OCI-LY7 (cell line): ENCODE measurements around the gene BLTP3A. TPM values are rescaled to one million over a fixed set of nuclear protein-coding genes. Genes with fewer than 3 reads are reported as not detected.
"Not testable (repeated sequence)": the region's sequence is repeated elsewhere in the genome, so short reads cannot be mapped to it uniquely, and the experiment has no call there.

Source experiments
- BruUV-seq: library from RNA; stranded (reverse); fragments of 400-500 nt; replicated peaks from 2 replicates; lab custom pipeline; 2021; lab: Mats Ljungman, UMichigan
- CTCF ChIA-PET: fragments of 300-600 bp; sonication (Branson Sonifier 250); formaldehyde crosslinking; loops from one replicate; lab custom pipeline; 2022; ENCODE audit warnings: antibody characterized with exemption; ENCODE audit not compliant: unreplicated experiment; lab: Charles Lee
- POLR2A ChIA-PET: fragments of 300-600 bp; sonication (Branson Sonifier 250); formaldehyde crosslinking; loops from one replicate; lab custom pipeline; 2022; ENCODE audit warnings: antibody characterized with exemption; lab: Charles Lee
- DNase-seq: peaks from one replicate; pipeline ENCODE4 v3.0.0-alpha.2; 2015; ENCODE audit warnings: low spot score
- H2AFZ ChIP-seq: fragments of 200-600 bp; sonication (generic), shearing (Covaris generic); 2 replicates; pipeline ENCODE4 v1.6.1; 2014; ENCODE audit warnings: mild to moderate bottlenecking, antibody characterized with exemption, low read length, moderate library complexity
- H3K27ac ChIP-seq: fragments of 200-600 bp; sonication (generic); 2 replicates; pipeline ENCODE4 v1.5.1; 2014; ENCODE audit warnings: mixed run types, low read depth, mild to moderate bottlenecking, moderate library complexity, low read length, inconsistent platforms; ENCODE audit not compliant: poor library complexity, severe bottlenecking
- H3K36me3 ChIP-seq: fragments of 200-600 bp; sonication (generic); 2 replicates; pipeline ENCODE4 v1.6.1; 2014; ENCODE audit warnings: mild to moderate bottlenecking, antibody characterized with exemption, low read length, moderate library complexity, mixed read lengths; ENCODE audit not compliant: insufficient read depth
- H3K4me1 ChIP-seq: fragments of 200-600 bp; sonication (generic); 2 replicates; pipeline ENCODE4 v1.5.1; 2014; ENCODE audit warnings: mild to moderate bottlenecking, low read length; ENCODE audit not compliant: insufficient read depth, poor library complexity, severe bottlenecking
- H3K4me2 ChIP-seq: fragments of 200-600 bp; sonication (generic); 2 replicates; pipeline ENCODE4 v1.6.1; 2014; ENCODE audit warnings: mild to moderate bottlenecking, low read length
- H3K4me3 ChIP-seq: fragments of 200-600 bp; sonication (generic); 2 replicates; pipeline ENCODE4 v1.5.1; 2014; ENCODE audit warnings: mild to moderate bottlenecking, low read depth, low read length; ENCODE audit not compliant: poor library complexity, severe bottlenecking
- H3K79me2 ChIP-seq: fragments of 200-600 bp; sonication (generic); 2 replicates; pipeline ENCODE4 v1.6.1; 2016; ENCODE audit warnings: low read depth, mild to moderate bottlenecking, low read length, moderate library complexity, mixed read lengths; ENCODE audit not compliant: insufficient read depth
- H3K9me2 ChIP-seq: fragments of 200-600 bp; sonication (generic); 2 replicates; pipeline ENCODE4 v1.6.1; 2016; ENCODE audit warnings: mild to moderate bottlenecking, low read length, mixed read lengths; ENCODE audit not compliant: insufficient read depth
- H3K9me3 ChIP-seq: fragments of 200-600 bp; sonication (generic); 2 replicates; pipeline ENCODE4 v1.6.1; 2014; ENCODE audit warnings: mild to moderate bottlenecking, mixed run types, low read length, mixed read lengths
- H4K20me1 ChIP-seq: fragments of 200-600 bp; sonication (generic); 2 replicates; pipeline ENCODE4 v1.6.1; 2014; ENCODE audit warnings: mild to moderate bottlenecking, antibody characterized with exemption, low read length, moderate library complexity, mixed read lengths; ENCODE audit not compliant: insufficient read depth
- CTCF ChIP-seq: fragments of 200-600 bp; sonication (generic); conservative IDR thresholded peaks from 2 replicates; pipeline ENCODE4 v1.5.1; 2014; ENCODE audit warnings: mild to moderate bottlenecking, antibody characterized with exemption, low read length, moderate library complexity, mixed read lengths
- EZH2phosphoT487 ChIP-seq: fragments of 200-600 bp; sonication (generic); IDR thresholded peaks from 2 replicates; pipeline ENCODE4 v1.6.1; 2018; ENCODE audit warnings: low read depth, borderline replicate concordance, mild to moderate bottlenecking, mixed run types, antibody characterized with exemption, low read length, moderate library complexity, mixed read lengths
- intact Hi-C: fragments of 100-400 bp; cut with micrococcal nuclease; formaldehyde crosslinking; loops from one replicate; pipeline ENCODE4 v1.10.0; 2022; ENCODE audit not compliant: unreplicated experiment
- total RNA-seq, 2 experiments: library from RNA; depleted of rRNA in 1 of 2; stranded (reverse); fragments of >200 nt in 1 of 2; shearing (Covaris generic) in 1 of 2; gene quantifications; 2 replicates each; pipeline ENCODE4 v1.2.3, GENCODE V29; 2014 to 2022

Gene BLTP3A
- total RNA-seq, 2 experiments from 2014 or later, result 11.9 to 23.3 TPM

DNA sequence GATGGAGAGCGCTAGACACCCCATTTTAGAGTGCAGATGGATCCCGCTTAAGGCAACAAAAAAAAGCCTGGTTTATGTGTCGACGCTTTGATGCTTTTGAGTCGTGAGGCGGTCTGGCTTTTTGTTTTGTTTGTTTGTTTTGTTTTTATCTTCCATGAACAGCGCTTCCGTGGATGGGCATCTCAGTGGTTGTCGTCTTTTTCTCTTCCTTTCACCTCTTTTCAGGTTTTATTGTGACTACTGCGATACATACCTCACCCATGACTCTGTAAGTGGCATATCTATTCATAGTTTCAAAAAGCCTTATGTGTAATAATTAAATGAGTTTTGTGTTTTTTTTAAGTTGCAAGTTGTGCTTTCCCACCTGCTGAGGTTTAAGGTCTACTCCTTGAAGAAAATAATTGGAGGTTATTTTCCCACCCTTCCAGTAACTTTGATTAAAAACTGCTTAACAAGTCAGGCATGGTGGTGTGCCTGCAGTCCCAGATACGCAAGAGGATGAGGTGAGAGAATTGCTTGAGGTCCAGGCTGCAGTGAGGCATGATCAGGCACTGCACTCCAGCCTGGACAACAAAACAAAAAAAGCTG, 34.1 kb upstream of the BLTP3A start:
- ChIA-PET CTCF (no interaction called here), POLR2A (interaction anchor here (0.6 to 1.1 kb wide), 2 partner anchors 99 to 101 kb away, joined by 3 read pairs; no protein-coding TSS in a partner anchor)
- H3K79me2 ChIP-seq, result peaks cover 45% of the 10 kb centered on the region
- peak overlapping the region; percentile 82 for H3K4me3 ChIP-seq
- TF ChIP-seq EZH2phosphoT487 (no peak), CTCF (no peak)
- H4K20me1 ChIP-seq, result no peaks in the 10 kb centered on the region
- peaks cover 28% of the 10 kb centered on the region for H3K4me1 ChIP-seq
- H3K36me3 ChIP-seq, result peaks cover 37% of the 10 kb centered on the region
- peak overlapping the region; percentile 57; the same call in 1 of the 2 replicates for H2AFZ ChIP-seq
- H3K9me2 ChIP-seq, result no peaks in the 10 kb centered on the region
- H3K9me3 ChIP-seq, result no peaks in the 10 kb centered on the region
- intact Hi-C loops, result loop anchor here (1.0 to 5.0 kb wide), 4 partner anchors 34 to 130 kb away; partner anchors contain the start of genes ANKS1A and TAF11
- no peak for DNase-seq
- H3K4me2 ChIP-seq, result peak overlapping the region; percentile 78
- BruUV-seq, result TSS peak; percentile 92
- H3K27ac ChIP-seq, result peak overlapping the region; percentile 79

DNA sequence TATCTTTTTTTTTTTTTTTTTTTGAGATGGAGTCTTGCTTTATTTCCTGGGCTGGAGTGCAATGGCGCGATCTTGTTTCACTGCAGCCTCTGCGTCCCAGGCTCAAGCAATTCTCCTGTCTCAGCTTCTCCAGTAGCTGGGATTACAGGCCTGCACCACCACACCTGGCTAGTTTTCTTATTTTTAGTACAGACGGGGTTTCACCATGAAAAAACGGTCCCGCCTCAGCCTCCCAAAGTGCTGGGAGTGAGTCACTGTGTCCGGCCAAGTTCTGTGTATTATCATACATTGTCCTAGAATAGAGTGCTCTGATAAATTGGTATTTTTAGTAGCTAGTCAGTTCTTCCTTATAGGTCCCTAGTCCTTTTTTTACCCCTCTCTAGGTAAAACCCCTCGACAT, 31.8 kb upstream of the BLTP3A start:
- POLR2A ChIA-PET, result interaction anchor here (0.6 to 1.6 kb wide), 6 partner anchors 18 to 418 kb away, joined by 3 to 6 read pairs (median 4); partner anchors contain the start of genes BLTP3A and TAF11
- CTCF ChIA-PET, result no interaction called here
- intact Hi-C loops, result no loop called here

DNA sequence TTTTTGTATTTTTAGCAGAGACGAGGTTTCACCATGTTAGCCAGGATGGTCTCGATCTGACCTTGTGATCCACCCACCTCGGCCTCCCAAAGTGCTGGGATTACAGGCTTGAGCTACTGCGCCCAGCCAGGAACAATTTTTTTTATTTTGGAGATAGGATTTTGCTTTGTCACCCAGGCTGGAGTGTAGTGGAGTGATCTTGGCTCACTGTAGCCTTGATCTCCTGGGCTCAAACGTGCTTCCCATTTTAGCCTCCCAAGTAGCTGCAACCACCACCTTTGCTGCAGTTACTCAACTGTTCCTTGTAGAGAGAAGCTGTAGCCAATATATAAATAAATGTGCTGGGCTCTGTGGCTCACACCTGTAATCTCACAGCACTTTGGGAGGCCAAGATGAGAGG, 30.2 kb upstream of the BLTP3A start:
- CTCF ChIA-PET, H3K9me2 ChIP-seq, BruUV-seq, H3K9me3 ChIP-seq, H3K27ac ChIP-seq, H3K4me3 ChIP-seq, H2AFZ ChIP-seq, intact Hi-C loops, H4K20me1 ChIP-seq, H3K4me2 ChIP-seq, DNase-seq: not testable (repeated sequence)
- peaks cover 71% of the 10 kb centered on the region for H3K36me3 ChIP-seq
- POLR2A ChIA-PET, result interaction anchor here (0.6 kb wide), 1 partner anchor 331 kb away, joined by 3 read pairs; no protein-coding TSS in a partner anchor
- H3K4me1 ChIP-seq, result peaks cover 16% of the 10 kb centered on the region
- peaks cover 52% of the 10 kb centered on the region for H3K79me2 ChIP-seq

More for the DNA sequence above, 31.8 kb upstream of the BLTP3A start:
- H3K27ac ChIP-seq, result no peak overlapping the region
- H3K4me1 ChIP-seq, result peaks cover 27% of the 10 kb centered on the region
- H4K20me1 ChIP-seq, result no peaks in the 10 kb centered on the region
- H3K36me3 ChIP-seq, result peaks cover 57% of the 10 kb centered on the region
- H3K4me2 ChIP-seq, result no peak overlapping the region
- no peak for TF ChIP-seq CTCF
- no peak for TF ChIP-seq EZH2phosphoT487
- H3K4me3 ChIP-seq, result no peak overlapping the region
- no peak overlapping the region for H2AFZ ChIP-seq
- no peaks in the 10 kb centered on the region for H3K9me2 ChIP-seq
- peaks cover 46% of the 10 kb centered on the region for H3K79me2 ChIP-seq
- BruUV-seq, result no TSS peak
- no peak for DNase-seq
- H3K9me3 ChIP-seq, result no peaks in the 10 kb centered on the region
